Smooth muscle cell (in vitro differentiated cells): ENCODE measurements around the gene STYK1. TPM values are rescaled to one million over a fixed set of nuclear protein-coding genes. Genes with fewer than 3 reads are reported as not detected.

Experiments
- DNase-seq: peaks from one replicate; lab custom pipeline; 2025; ENCODE audit not compliant: unreplicated experiment; lab: John Stamatoyannopoulos, UW
- H2AFZ ChIP-seq: fragments of 200-600 bp; sonication (generic); 2 replicates; pipeline ENCODE4 v1.6.0; 2016; ENCODE audit warnings: antibody characterized with exemption, low read depth, mild to moderate bottlenecking
- H3F3A ChIP-seq: fragments of 200-600 bp; sonication (generic); 2 replicates; pipeline ENCODE4 v1.6.0; 2017; ENCODE audit warnings: antibody characterized with exemption, low read depth
- H3K27ac ChIP-seq: fragments of 200-600 bp; sonication (generic); 2 replicates; pipeline ENCODE4 v1.5.1; 2016; ENCODE audit warnings: low read depth, mild to moderate bottlenecking
- H3K27me3 ChIP-seq: fragments of 200-600 bp; sonication (generic); 2 replicates; pipeline ENCODE4 v1.6.1; 2016; ENCODE audit warnings: low read depth, mild to moderate bottlenecking
- H3K36me3 ChIP-seq: fragments of 200-600 bp; sonication (generic); 2 replicates; pipeline ENCODE4 v1.5.1; 2016; ENCODE audit warnings: low read depth
- H3K4me1 ChIP-seq: fragments of 200-600 bp; sonication (generic); 2 replicates; pipeline ENCODE4 v1.5.1; 2016; ENCODE audit warnings: low read depth
- H3K4me2 ChIP-seq: fragments of 200-600 bp; sonication (generic); 2 replicates; pipeline ENCODE4 v1.6.0; 2016; ENCODE audit warnings: mild to moderate bottlenecking
- H3K4me3 ChIP-seq: fragments of 200-600 bp; sonication (generic); 2 replicates; pipeline ENCODE4 v1.5.1; 2016; ENCODE audit warnings: mild to moderate bottlenecking
- H3K79me2 ChIP-seq: fragments of 200-600 bp; sonication (generic); 2 replicates; pipeline ENCODE4 v1.6.0; 2016; ENCODE audit warnings: low read depth, mild to moderate bottlenecking
- H3K9ac ChIP-seq: fragments of 200-600 bp; sonication (generic); 2 replicates; pipeline ENCODE4 v1.6.0; 2016; ENCODE audit warnings: low read depth
- H3K9me3 ChIP-seq: fragments of 200-600 bp; sonication (generic); replicated peaks from 2 replicates; pipeline ENCODE4 v1.5.1; 2016; ENCODE audit warnings: low read depth
- H4K20me1 ChIP-seq: fragments of 200-600 bp; sonication (generic); 2 replicates; pipeline ENCODE4 v1.6.0; 2016; ENCODE audit warnings: low read depth
- WGBS: methylation state at CpG from one replicate; pipeline ENCODE4 v1.1.7; 2016; ENCODE audit warnings: low lambda C conversion rate; 5-methylcytosine and 5-hydroxymethylcytosine counted together
- polyA plus RNA-seq: library from polyadenylated mRNA; unstranded; fragments of >200 nt; fragmentation: Nextera tagmentation; extraction: Ambion mirVana; gene quantifications from 2 replicates; pipeline ENCODE4 v1.2.1, GENCODE V29; 2016
- total RNA-seq: library from RNA; depleted of rRNA; stranded (reverse); fragments of >200 nt; gene quantifications from 2 replicates; pipeline ENCODE4 v1.2.3, GENCODE V29; 2014
- TF ChIP-seq, protein P1 (sequence below): fragments of 200-600 bp; sonication (generic); IDR thresholded peaks from 2 replicates; pipeline ENCODE4 v1.5.1; 2017; ENCODE audit warnings: borderline replicate concordance, mild to moderate bottlenecking, antibody characterized with exemption; ENCODE audit not compliant: insufficient read depth, poor library complexity, severe bottlenecking

STYK1 gene
- total and polyA plus RNA-seq, 2 experiments from 2014 or later = 0.24 to 1.2 TPM

DNA sequence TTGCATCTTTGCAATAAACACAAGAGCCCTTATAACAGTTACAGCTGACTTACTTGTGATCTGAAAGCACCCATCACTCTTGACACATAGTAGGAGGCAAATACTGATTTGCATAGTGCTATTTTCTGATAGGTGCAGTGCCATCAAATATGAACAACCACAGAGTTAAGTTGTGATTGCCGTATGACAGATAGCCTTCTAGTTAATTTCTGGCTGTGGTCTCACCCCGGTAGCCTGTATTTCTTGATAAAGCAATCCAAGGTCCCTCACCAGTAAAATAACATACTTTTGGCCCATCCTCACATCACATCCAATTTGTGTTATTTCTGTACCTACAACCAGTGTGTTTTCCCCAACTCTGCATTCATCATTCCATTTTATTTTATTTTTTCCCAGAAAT is 23.3 kb upstream of the STYK1 start:
- H3F3A ChIP-seq = no peaks in the 10 kb centered on the region
- no peak for DNase-seq

DNA sequence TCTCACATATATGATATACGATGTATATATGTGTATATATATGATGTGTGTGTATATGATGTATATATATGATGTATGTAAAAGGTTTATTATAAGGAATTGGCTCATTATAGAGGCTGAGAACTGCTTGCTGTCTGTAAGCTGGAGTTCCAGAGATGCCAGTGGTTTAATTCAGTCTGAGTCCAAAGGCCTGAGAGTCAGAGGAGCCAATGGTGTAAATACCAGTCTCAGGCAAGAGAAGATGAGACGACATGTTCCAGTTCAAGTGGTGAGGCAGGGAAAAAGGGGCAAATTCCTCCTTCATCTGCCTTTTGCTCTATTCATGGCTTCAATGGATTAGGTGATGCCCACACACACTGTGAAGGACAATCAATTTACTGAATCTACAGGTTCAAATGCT is 17.1 kb upstream of the STYK1 start:
- H3K36me3 ChIP-seq = no peaks in the 10 kb centered on the region
- TF ChIP-seq, protein P1, sequence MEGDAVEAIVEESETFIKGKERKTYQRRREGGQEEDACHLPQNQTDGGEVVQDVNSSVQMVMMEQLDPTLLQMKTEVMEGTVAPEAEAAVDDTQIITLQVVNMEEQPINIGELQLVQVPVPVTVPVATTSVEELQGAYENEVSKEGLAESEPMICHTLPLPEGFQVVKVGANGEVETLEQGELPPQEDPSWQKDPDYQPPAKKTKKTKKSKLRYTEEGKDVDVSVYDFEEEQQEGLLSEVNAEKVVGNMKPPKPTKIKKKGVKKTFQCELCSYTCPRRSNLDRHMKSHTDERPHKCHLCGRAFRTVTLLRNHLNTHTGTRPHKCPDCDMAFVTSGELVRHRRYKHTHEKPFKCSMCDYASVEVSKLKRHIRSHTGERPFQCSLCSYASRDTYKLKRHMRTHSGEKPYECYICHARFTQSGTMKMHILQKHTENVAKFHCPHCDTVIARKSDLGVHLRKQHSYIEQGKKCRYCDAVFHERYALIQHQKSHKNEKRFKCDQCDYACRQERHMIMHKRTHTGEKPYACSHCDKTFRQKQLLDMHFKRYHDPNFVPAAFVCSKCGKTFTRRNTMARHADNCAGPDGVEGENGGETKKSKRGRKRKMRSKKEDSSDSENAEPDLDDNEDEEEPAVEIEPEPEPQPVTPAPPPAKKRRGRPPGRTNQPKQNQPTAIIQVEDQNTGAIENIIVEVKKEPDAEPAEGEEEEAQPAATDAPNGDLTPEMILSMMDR = no peak
- 81% methylated on average over 2 of the region's 2 CpGs for WGBS
- no peak overlapping the region for H2AFZ ChIP-seq
- no peak overlapping the region for H3K27ac ChIP-seq
- no peak for DNase-seq
- H3K9me3 ChIP-seq = no peaks in the 10 kb centered on the region
- H4K20me1 ChIP-seq = no peaks in the 10 kb centered on the region
- H3K27me3 ChIP-seq = no peaks in the 10 kb centered on the region
- no peaks in the 10 kb centered on the region for H3K79me2 ChIP-seq
- H3K4me1 ChIP-seq = no peaks in the 10 kb centered on the region
- no peak overlapping the region for H3K4me2 ChIP-seq
- no peak overlapping the region for H3K4me3 ChIP-seq
- H3F3A ChIP-seq = peaks cover 4% of the 10 kb centered on the region
- no peak overlapping the region for H3K9ac ChIP-seq

More for the DNA sequence above, 23.3 kb upstream of the STYK1 start:
- TF ChIP-seq, protein P1 = no peak
- H3K9me3 ChIP-seq = no peaks in the 10 kb centered on the region
- H3K79me2 ChIP-seq = no peaks in the 10 kb centered on the region
- H4K20me1 ChIP-seq = peaks cover 14% of the 10 kb centered on the region
- peaks cover 43% of the 10 kb centered on the region for H3K36me3 ChIP-seq
- H3K27ac ChIP-seq = no peak overlapping the region
- H3K4me1 ChIP-seq = no peaks in the 10 kb centered on the region
- no peak overlapping the region for H3K4me2 ChIP-seq
- H2AFZ ChIP-seq = no peak overlapping the region
- H3K4me3 ChIP-seq = no peak overlapping the region
- no peaks in the 10 kb centered on the region for H3K27me3 ChIP-seq
- WGBS = 100% methylated on average over 2 of the region's 2 CpGs
- H3K9ac ChIP-seq = no peak overlapping the region

DNA sequence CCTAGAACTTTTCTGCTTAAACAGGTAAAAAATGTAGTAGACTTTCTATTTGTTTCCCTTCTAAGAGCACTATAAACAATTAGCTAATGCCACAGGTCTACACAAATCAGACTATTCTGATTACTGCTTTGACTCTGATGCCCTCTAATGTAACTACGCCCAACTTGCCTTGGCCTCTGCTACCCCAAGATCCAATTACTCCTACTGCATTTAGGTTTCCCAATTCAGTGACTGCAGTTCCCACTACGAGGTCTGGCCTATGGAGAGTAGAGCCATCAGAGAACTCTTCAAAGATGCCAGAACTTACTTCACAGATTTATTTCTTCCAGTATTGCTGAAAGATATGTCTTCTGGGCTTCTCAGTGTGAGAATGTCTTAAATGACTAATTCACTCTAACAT is 15.3 kb upstream of the STYK1 start:
- Histone ChIP-seq H3K9ac (no peak overlapping the region), H3F3A (peaks cover 4% of the 10 kb centered on the region), H3K27me3 (no peaks in the 10 kb centered on the region), H3K4me2 (no peak overlapping the region), H3K9me3 (no peaks in the 10 kb centered on the region), H3K27ac (no peak overlapping the region), H2AFZ (no peak overlapping the region), H3K36me3 (no peaks in the 10 kb centered on the region), H4K20me1 (no peaks in the 10 kb centered on the region), H3K4me3 (no peak overlapping the region), H3K4me1 (no peaks in the 10 kb centered on the region), H3K79me2 (no peaks in the 10 kb centered on the region)
- DNase-seq = no peak
- WGBS = 100% methylated on average over 2 of the region's 2 CpGs
- TF ChIP-seq, protein P1 = no peak

DNA sequence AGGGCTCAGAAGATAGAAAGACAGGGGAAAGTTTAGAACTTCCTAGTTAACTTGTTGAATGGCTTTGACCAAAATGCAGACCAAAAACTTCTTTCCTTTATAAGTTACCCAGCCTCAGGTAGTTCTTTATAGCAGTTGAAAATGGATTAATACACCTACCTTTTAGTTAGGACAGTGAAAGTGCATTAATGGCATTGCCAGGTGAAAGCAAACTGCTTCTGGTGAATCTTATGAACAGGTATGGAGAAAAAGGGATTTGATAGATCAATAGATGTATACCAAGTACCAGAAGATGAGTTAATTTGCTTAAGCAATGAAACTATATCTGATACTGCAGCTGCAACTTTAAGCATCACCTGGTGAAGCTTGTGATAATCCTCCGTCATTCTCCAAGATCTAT is 14.2 kb upstream of the STYK1 start:
- Histone ChIP-seq H3F3A (peaks cover 4% of the 10 kb centered on the region), H2AFZ (no peak overlapping the region), H3K4me3 (no peak overlapping the region), H3K79me2 (no peaks in the 10 kb centered on the region), H3K4me1 (no peaks in the 10 kb centered on the region), H3K36me3 (no peaks in the 10 kb centered on the region), H3K27ac (no peak overlapping the region), H3K9me3 (no peaks in the 10 kb centered on the region), H3K27me3 (no peaks in the 10 kb centered on the region), H4K20me1 (no peaks in the 10 kb centered on the region), H3K9ac (no peak overlapping the region), H3K4me2 (no peak overlapping the region)
- TF ChIP-seq, protein P1 = no peak
- 94% methylated on average over 1 of the region's 1 CpG for WGBS
- no peak for DNase-seq
